GM18861 (cell line): ENCODE data around the gene SBK3.

Source experiments
- ATAC-seq: cut with Tn5 transposase; IDR thresholded peaks from one replicate; pipeline ENCODE4 v1.9.1; 2021; ENCODE audit not compliant: unreplicated experiment

Gene SBK3

DNA sequence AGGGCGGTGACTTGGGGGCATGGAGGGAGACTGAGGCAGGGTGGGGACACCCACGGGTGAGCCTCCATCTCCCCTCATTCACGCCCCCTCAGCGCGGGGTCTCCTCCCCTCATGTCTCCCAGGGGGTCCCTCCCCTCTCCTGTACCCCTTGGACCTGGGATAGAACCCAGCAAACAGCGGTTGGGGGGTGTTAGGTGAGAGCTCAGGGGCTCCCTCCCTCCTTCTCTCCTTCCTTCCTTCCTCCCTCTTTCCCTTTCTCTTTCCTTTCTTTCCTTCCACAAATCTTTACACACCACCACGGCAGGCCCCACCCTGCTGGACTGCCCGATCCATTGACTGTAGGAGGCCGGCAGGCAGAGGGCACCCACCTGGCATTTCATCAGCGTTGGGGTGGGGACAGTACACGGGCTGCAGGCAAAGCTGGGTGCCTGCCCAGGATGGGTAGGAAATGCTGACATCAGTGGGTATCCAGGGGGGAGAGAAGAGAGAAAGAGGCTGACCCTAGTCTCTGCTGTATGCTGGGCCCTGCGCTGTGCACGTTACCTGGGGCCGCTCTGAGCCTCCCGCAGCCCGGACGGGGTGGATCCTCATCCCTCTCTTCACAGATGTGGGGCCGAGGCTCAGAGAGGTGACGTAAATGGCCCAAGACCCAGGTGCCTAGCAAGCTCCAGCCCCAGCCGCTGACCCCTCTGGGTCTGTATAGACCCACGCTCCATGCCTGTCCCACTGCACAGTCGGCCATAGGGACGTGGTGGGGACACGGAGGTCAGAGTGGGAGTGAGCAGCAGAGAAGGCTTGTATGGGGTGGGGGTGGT, 53.6 kb downstream of the SBK3 start:
- ATAC-seq = no peak
